ENCODE measurements around the gene NCAPD3. TPM values are rescaled to one million over a fixed set of nuclear protein-coding genes. Genes with fewer than 3 reads are reported as not detected.

Gene NCAPD3
- total and polyA plus RNA-seq, 2 of the 13 experiments (the other 11 are each of a cell fraction or from before 2014, with no cell fraction given) = 20.7 to 25.6 TPM

DNA sequence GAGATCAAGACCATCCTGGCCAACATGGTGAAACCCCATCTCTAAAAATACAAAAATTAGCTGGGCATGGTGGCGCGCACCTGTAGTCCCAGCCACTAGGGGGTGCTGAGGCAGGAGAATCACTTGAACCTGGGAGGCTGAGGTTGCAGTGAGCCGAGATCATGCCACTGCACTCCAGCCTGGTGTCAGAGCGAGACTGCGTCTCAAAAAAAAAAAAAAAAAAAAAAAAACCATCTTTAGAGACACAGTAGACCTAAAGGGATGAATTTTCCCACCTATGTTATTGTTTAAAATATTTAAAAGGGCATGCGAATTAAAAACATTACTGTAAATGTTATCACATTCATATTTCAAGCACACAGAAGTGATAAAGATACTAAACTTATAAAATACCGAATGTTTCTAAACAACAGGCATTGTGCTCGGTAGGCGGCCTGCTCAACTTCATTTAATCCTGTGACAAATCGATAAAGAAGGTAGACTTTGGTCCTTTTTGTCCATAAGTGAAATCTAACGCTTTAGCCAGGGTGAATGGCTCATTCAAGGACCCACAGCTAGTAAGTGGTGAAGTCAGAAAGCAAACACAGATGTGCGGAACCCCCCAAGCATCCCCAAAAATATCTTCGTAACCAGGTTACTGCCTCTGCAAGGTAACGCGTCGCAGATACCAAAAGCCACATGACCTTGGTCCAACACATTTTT is 16.1 kb downstream of the NCAPD3 start (continued):
- TF ChIP-seq HNF1A (IDR thresholded peaks at IDR 0.05; ENCODE audit: low read depth) = no peak
- no peak for TF ChIP-seq HNF1A (CRISPR knock-in tag; IDR thresholded peaks at IDR 0.05; ENCODE audit: borderline replicate concordance)
- TF ChIP-seq PBX3 (CRISPR knock-in tag; IDR thresholded peaks at IDR 0.05; ENCODE audit: borderline replicate concordance) = no peak
- TF ChIP-seq NR2F1 (CRISPR knock-in tag; IDR thresholded peaks at IDR 0.05) = no peak
- TF ChIP-seq RAD21 (CRISPR knock-in tag; IDR thresholded peaks at IDR 0.05) = peak; percentile 43; the same call in 1 of the 2 replicates
- TF ChIP-seq KDM1A (CRISPR knock-in tag; IDR thresholded peaks at IDR 0.05) = no peak
- no peak for TF ChIP-seq MXD1 (CRISPR knock-in tag; IDR thresholded peaks at IDR 0.05)
- no peak for TF ChIP-seq BRD4 (CRISPR knock-in tag; IDR thresholded peaks at IDR 0.05)
- TF ChIP-seq, protein P1, sequence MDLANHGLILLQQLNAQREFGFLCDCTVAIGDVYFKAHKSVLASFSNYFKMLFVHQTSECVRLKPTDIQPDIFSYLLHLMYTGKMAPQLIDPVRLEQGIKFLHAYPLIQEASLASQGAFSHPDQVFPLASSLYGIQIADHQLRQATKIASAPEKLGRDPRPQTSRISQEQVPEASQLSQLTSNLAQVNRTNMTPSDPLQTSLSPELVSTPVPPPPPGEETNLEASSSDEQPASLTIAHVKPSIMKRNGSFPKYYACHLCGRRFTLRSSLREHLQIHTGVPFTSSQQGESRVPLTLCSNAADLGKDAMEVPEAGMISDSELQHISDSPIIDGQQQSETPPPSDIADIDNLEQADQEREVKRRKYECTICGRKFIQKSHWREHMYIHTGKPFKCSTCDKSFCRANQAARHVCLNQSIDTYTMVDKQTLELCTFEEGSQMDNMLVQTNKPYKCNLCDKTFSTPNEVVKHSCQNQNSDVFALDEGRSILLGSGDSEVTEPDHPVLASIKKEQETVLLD (CRISPR knock-in tag; IDR thresholded peaks at IDR 0.05; ENCODE audit: low read depth) = no peak
- TF ChIP-seq ASH2L (IDR thresholded peaks at IDR 0.05; ENCODE audit: insufficient read length, low read depth, low read length) = no peak
- TF ChIP-seq KLF13 (CRISPR knock-in tag; IDR thresholded peaks at IDR 0.05) = no peak
- no peak for TF ChIP-seq ZNF3 (CRISPR knock-in tag; IDR thresholded peaks at IDR 0.05)
- TF ChIP-seq PRMT3 (CRISPR knock-in tag; IDR thresholded peaks at IDR 0.05; ENCODE audit: borderline replicate concordance, low read depth) = no peak
- no peak for TF ChIP-seq ZNF292 (CRISPR knock-in tag; IDR thresholded peaks at IDR 0.05; ENCODE audit: borderline replicate concordance, low read depth)
- TF ChIP-seq, protein P2, sequence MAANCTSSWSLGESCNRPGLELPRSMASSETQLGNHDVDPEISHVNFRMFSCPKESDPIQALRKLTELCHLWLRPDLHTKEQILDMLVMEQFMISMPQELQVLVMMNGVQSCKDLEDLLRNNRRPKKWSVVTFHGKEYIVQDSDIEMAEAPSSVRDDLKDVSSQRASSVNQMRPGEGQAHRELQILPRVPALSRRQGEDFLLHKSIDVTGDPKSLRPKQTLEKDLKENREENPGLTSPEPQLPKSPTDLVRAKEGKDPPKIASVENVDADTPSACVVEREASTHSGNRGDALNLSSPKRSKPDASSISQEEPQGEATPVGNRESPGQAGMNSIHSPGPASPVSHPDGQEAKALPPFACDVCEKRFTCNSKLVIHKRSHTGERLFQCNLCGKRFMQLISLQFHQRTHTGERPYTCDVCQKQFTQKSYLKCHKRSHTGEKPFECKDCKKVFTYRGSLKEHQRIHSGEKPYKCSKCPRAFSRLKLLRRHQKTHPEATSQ (CRISPR knock-in tag; IDR thresholded peaks at IDR 0.05; ENCODE audit: borderline replicate concordance) = no peak
- TF ChIP-seq, protein P3, sequence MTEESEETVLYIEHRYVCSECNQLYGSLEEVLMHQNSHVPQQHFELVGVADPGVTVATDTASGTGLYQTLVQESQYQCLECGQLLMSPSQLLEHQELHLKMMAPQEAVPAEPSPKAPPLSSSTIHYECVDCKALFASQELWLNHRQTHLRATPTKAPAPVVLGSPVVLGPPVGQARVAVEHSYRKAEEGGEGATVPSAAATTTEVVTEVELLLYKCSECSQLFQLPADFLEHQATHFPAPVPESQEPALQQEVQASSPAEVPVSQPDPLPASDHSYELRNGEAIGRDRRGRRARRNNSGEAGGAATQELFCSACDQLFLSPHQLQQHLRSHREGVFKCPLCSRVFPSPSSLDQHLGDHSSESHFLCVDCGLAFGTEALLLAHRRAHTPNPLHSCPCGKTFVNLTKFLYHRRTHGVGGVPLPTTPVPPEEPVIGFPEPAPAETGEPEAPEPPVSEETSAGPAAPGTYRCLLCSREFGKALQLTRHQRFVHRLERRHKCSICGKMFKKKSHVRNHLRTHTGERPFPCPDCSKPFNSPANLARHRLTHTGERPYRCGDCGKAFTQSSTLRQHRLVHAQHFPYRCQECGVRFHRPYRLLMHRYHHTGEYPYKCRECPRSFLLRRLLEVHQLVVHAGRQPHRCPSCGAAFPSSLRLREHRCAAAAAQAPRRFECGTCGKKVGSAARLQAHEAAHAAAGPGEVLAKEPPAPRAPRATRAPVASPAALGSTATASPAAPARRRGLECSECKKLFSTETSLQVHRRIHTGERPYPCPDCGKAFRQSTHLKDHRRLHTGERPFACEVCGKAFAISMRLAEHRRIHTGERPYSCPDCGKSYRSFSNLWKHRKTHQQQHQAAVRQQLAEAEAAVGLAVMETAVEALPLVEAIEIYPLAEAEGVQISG (CRISPR knock-in tag; IDR thresholded peaks at IDR 0.05) = no peak
- no peak for TF ChIP-seq KLF15 (CRISPR knock-in tag; IDR thresholded peaks at IDR 0.05; ENCODE audit: borderline replicate concordance)
